ENCODE data around the gene ZNF43. TPM values are rescaled to one million over a fixed set of nuclear protein-coding genes. Genes with fewer than 3 reads are reported as not detected.
"Not testable (repeated sequence)": the region's sequence is repeated elsewhere in the genome, so short reads cannot be mapped to it uniquely, and the experiment has no call there.

The ZNF43 gene
- 26.0 and 28.1 TPM in 2 replicates for total RNA-seq

DNA sequence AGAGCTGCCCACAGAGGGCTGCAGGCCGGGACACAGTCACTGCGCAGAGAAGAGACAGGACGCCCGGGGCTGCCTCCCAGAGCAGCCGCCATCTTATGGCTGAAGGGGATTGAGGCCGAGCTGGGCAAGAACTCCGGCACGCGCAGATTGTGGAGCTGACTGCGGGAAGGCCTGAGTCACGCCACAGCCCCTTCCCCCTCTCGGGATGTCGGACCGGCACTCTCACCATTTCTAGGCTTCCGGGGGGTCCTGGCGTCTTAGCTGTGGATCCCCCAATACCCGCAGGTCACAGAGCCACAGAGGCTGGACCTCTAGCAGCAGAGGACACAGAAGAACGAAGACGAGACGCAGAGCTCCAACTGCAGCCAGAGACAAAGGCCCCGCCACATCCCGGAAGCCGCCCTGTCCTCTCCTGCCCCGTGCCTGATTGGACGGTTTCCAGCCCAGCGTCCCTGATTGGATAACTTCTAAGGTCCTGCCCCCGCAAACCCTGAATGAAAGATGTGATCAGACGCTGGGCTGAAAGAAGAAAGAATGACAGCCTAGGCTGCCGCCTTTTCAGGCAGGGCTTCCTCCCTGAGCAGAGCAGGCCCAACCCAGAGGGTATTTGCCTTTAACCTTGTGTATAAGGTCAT, at the start of gene ZNF43:
ZNF43 (minus strand) TSS at position 373 of the 635 bp plus-strand sequence; CDS start at position 229, 144 bp downstream.
- intact Hi-C loops (cut with micrococcal nuclease), result loop anchor here (1.0 to 10.0 kb wide), 12 partner anchors 16 to 1419 kb away; partner anchors contain the start of genes ZNF100, ZNF257, ZNF429 and ZNF430

- intact Hi-C loops (cut with micrococcal nuclease), result not testable (repeated sequence)
Observed at GRCh38 chr19:21885516-21885915, 49.5 kb upstream of the ZNF43 start.

GRCh38 chr19:21884786-21885185, 48.8 kb upstream of the ZNF43 start:
- intact Hi-C loops (cut with micrococcal nuclease), result not testable (repeated sequence)

DNA sequence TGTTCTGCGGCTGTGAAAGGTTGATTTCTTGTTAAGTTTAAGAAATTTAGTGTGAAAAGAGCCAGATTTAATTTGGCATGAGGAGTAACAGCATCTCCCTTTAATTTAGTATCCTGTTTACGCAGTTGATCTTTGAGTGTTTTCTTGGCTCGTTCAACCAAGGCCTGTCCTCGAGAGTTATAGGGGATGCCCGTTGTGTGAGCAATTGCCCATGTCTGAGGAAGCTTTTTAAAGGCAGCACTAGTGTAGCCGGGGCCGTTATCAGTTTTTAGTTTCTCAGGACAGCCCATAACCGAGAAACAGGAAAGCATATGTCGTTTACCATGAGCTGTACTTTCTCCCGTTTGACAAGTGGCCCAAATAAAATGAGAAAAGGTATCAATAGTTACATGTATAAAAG, 47.5 kb upstream of the ZNF43 start:
- intact Hi-C loops (cut with micrococcal nuclease), result no loop called here

GRCh38 chr19:21880761-21881160, 44.8 kb upstream of the ZNF43 start:
- intact Hi-C loops (cut with micrococcal nuclease), result not testable (repeated sequence)

DNA sequence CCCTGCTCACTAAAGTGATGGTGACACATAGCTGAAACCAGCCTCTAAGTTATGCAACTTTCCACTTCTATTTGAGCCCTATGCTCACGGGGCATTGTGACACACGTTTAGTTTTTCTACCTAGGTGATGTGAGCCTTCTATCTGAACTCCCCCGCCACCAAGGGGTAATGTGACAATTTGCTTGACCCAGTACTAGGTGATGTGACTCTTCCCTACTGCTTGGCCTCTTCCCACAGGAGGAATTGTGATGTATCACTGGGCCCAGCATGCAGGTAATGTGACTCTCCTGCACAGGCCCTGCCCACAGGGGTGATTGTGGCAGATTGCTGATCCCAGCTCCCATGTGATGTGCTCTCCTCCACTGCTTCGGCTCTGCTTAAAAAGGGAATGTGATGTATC, 42.7 kb upstream of the ZNF43 start:
- intact Hi-C loops (cut with micrococcal nuclease), result no loop called here

DNA sequence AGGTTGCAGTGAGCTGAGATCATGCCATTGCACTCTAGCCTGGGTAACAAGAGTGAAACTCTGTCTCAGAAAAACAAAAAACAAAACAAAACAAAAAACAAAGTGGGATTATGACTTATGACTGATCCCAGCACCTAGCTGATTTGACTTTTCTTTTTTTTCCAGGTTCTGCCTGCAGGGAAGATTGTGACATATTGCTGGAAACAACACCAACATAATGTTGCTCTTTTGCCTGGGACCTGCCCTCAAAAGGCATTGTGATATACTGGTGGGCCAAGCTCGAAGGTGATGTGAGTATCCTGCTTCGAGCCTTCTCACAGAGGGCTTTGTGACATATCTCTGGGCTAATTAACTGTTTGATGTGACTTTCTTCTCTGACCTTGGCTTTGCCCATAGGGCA, 42.0 kb upstream of the ZNF43 start:
- intact Hi-C loops (cut with micrococcal nuclease), result no loop called here

- intact Hi-C loops (cut with micrococcal nuclease), result not testable (repeated sequence)
Observed at GRCh38 chr19:21876608-21877007, 40.6 kb upstream of the ZNF43 start.

- intact Hi-C loops (cut with micrococcal nuclease), result no loop called here
Observed at GRCh38 chr19:21856773-21857514, 21.0 kb upstream of the ZNF43 start.

GRCh38 chr19:21851596-21852345, 15.8 kb upstream of the ZNF43 start:
- intact Hi-C loops (cut with micrococcal nuclease), result loop anchor here (1.0 to 5.0 kb wide), 7 partner anchors 15 to 1284 kb away; partner anchors contain the start of genes ZNF100, ZNF429, ZNF43 and ZNF431

- intact Hi-C loops (cut with micrococcal nuclease), result loop anchor here (5.0 kb wide), 2 partner anchors 1073 to 1283 kb away; partner anchors contain the start of genes ZNF66 and ZNF737
Observed at GRCh38 chr19:21850656-21851255, 14.8 kb upstream of the ZNF43 start.

DNA sequence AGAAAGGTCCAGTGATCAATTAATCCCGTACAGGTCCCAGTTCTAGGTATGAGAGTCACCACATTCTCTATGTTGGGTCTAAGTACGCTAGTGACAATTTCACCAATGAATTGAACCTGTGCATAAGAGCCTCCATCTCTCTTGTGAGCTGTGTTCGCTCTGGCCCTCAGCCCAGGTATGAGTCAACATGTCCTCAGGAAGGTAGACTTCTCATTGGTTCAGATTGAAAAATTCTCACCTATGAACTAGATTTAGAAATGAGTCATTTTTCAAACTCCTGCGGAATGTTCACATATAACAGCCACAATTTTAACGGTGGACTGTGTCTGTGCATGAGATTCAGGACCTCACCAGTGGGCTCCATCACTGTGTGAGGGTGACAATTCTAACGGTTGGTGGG, 12.7 kb upstream of the ZNF43 start:
- intact Hi-C loops (cut with micrococcal nuclease), result no loop called here

GRCh38 chr19:21843081-21843480, 7.1 kb upstream of the ZNF43 start:
- intact Hi-C loops (cut with micrococcal nuclease), result no loop called here

GRCh38 chr19:21841488-21842097, 5.6 kb upstream of the ZNF43 start:
- intact Hi-C loops (cut with micrococcal nuclease), result no loop called here

DNA sequence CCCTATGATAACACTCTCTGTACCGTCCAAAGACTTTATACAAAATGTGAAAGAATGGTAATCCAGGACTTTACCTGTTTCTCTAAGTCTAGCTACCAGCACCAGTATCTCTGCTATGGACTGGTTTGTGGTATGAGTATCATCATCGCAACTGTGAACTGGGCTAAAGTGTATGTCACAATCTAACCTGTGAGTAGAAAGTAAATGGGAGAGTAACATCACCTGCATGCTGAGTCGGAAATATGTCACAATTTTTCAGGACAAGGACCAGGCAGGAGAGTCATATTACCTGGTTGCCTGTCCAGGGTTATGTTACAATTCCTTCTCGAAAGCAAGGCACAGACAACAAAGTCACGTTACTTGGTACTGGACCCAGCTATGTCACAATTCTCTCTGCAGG, 5.1 kb upstream of the ZNF43 start:
- intact Hi-C loops (cut with micrococcal nuclease), result no loop called here

- intact Hi-C loops (cut with micrococcal nuclease), result loop anchor here (5.0 to 10.0 kb wide), 6 partner anchors 275 to 1415 kb away; partner anchors contain the start of genes ZNF431, ZNF493, ZNF66 and ZNF714
Observed at GRCh38 chr19:21839976-21840375, 4.0 kb upstream of the ZNF43 start.

DNA sequence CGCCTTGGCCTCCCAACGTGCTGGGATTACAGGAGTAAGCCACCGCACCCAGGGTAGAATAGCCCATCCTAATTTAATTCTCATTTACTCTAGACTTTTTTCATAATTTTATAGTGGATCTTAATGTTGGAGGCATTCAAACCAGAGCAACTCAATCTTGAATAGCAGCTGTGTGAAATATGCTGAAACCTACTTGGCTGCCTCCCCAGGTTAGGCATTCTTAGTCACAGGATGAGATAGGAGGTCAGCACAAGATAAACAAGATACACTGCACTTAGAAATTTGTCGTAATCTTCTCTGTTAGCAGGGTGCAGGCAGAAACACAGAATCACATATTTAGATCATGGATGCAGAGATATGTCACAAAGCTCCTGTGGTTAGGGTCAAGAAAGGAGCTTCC, 2.7 kb upstream of the ZNF43 start:
- intact Hi-C loops (cut with micrococcal nuclease), result loop anchor here (5.0 to 10.0 kb wide), 6 partner anchors 274 to 1416 kb away; partner anchors contain the start of genes ZNF431, ZNF493, ZNF66 and ZNF714

DNA sequence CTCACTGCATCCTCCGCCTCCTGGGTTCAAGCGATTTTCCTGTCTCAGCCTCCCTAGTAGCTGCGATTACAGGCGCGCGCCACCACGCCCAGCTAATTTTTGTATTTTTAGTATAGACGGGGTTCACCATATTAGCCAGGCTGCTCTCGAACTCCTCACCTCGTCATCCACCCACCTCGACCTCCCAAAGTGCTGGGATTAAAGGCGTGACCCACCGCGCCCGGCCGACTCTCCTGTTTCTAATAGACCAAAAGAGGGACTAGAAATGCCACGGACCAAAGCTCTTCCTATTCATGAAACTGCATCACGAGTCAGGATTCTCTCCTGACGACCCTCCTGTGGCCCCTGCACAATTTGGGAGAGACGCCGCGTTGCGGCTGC, 563 bp downstream of the ZNF43 start:
- intact Hi-C loops (cut with micrococcal nuclease), result loop anchor here (1.0 to 10.0 kb wide), 7 partner anchors 271 to 1419 kb away; partner anchors contain the start of genes ZNF431, ZNF493, ZNF66 and ZNF708

- intact Hi-C loops (cut with micrococcal nuclease), result loop anchor here (5.0 to 10.0 kb wide), 4 partner anchors 269 to 1421 kb away; partner anchors contain the start of genes ZNF431 and ZNF724
Observed at GRCh38 chr19:21833733-21834132, 2.2 kb downstream of the ZNF43 start.

GRCh38 chr19:21824679-21825078, 11.3 kb downstream of the ZNF43 start:
- intact Hi-C loops (cut with micrococcal nuclease), result no loop called here

- intact Hi-C loops (cut with micrococcal nuclease), result no loop called here
Observed at GRCh38 chr19:21823224-21823623, 12.8 kb downstream of the ZNF43 start.
